SK-N-DZ (cell line): ENCODE results near the gene TMEM204. TPM values are rescaled to one million over a fixed set of nuclear protein-coding genes. Genes with fewer than 3 reads are reported as not detected.

ENCODE experiments used
- DNase-seq: peaks from one replicate; pipeline ENCODE4 v3.0.0-alpha.2; 2015; ENCODE audit warnings: low spot score
- polyA plus RNA-seq, 2 experiments: library from polyadenylated mRNA; depleted of rRNA; stranded (reverse); fragments of >200 nt; gene quantifications; 2 replicates each; pipeline ENCODE4 v1.2.3, GENCODE V29; 2014

TMEM204 gene
- polyA plus RNA-seq (2014; cell fraction: cytosol; rRNA removed), result not detected in 2 replicates
- polyA plus RNA-seq (2014; cell fraction: nucleus; rRNA removed), result not detected in 2 replicates

DNA sequence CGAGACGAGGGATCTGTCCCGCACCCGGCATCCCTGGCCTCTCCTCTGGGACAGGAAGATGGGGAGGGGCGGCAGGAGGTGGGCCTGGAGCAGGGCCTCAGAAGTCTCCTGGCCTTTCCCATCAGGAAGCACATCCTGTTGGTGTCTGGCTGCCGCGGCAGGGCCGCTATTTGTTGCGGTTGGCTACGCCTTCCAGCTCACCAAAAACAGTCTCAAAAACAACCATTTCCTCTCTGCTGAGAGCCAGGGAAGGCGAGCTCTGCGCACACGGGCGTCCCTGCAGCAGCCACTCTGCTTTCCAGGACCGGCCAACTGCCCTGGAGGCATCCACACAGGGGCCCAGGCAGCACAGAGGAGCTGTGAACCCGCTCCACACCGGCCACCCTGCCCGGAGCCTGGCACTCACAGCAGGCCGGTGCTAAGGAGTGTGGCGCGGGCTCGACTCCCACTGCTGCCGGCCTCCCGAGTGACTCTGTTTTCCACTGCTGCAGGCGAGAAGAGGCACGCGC, at the start of gene TMEM204:
Gene TMEM204 (plus strand): TSS at position 224 of the 509 bp plus-strand sequence. CDS start 610 bp downstream, outside the sequence.
- no peak for DNase-seq

DNA sequence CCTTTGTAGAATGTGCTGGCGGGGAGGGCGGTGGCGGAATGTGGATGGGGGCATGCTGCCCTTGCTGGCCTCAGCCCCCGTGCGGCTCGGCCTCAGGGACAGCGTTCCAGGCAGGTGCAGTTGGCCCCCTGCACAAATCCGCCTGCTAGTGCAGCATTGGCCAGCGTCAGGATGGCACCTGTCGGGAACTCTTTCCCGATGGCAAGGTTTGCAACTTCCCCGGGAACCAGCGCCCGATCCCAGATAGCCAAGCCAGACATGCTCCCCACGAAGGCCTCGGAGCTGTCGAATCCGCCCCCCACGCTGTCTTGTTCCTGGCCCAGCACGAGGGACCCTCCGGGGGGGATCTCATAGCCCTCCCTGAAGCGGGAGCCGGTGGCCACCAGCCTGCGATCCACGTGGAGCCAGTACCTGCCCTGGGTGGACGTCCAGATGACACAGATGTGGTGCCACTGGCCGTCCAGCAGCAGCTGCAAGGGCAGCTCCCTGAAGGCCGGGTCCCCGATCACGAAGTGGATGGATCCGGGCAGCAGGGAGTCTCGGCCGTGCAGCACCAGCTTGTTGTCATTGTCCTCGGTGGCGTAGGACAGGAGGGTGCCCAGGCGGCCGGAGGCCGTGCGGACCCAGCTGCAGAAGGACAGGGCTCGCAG, 47.5 kb upstream of the TMEM204 start:
- DNase-seq, result no peak

DNA sequence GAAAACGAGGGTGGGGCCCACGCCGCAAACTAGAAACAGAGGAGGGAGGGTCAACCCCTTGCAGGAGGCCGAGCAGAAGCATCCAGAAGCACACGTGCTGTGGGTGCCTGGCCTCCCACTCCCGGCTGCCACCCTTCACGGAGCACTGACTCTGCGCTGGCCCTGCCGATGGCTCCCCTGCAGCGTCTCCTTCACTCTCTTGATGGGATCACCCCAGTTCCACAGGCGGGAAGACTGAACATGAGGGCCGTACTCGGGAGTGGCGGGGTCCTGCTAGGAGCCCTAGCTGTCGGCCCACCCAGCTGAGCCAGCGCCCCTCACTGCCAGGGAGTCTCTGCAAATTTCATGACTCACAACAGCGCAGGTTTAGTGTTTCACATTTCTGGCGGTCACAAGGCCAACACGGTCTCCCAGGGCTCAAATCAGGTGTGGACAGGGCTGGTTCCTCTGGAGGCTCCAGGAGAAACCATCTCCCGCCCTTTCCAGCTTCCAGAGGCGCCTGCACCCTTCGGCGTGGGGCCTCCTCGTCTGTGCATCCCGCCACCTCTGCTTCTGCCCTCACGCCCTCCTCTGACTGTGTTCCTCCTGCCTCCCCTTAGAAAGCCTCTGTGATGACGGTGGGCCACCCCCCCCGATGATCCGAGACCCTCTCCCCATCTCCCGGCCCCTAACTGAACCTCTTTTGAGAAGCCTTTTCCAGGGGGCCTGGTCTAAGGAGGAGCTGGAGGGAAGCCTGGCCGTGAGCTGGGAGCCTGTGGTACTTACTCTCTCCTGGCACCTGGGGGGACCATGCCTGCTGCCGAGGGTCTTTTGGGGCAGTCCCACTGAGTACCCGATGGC, 46.7 kb upstream of the TMEM204 start:
- no peak for DNase-seq

DNA sequence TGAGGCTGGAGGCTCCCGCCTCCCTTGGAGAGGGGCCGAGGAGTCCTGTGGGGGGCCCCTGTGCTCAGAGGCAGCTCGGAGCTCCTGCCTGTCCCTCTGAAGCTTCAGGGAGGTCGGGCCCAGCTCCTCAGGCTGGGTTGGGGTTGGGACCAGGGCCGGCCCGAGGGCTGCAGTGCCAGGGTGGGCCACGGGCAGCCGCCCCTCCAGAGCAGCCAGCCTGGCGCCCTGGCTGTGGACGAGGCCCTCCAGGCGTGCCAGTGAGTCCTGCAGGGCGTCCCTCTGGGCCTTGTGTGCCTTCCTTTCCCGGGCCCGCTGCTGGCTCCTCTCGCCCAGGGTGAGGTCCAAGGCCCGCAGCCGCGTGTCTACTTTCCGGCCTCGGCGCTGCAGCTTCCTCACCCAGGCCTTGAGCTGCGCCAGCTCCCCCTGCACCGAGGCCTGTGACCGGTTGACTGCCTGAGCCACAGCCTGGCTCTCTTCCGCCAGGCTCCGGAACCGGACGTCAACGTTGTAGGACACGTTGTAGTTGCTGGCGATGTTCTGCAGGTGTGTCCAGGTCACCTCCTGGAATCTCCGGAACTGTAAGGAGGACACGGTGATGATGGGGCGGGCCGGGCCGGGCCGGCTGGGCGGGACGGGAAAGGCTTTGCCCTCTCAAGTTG, 45.9 kb upstream of the TMEM204 start:
- DNase-seq, result no peak

DNA sequence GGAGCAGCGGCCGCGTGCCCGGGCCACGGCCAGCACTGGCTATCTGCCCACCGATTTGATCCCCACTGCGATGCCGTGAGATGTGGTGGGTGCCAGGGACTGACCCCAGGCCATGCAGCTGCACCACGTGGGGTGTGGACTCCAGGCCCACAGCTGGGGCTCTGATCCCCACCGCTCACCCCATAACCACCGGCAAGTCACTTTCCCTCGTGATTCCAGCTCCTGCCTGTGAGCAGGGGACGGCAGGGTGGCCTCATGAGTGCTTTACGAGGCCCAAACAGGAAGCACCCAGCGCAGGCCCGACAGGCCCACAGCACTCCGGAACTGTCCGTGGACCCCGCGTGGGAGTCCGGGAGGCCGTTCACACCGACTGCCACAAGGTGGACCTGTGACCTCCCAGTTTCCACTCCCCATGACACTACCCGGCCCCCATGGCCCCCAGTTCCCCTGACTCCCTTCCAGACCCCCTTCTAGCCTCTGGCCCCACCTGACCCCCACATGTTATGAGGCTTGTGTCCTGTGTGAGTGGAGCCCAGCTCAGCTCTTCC, 45.3 kb upstream of the TMEM204 start:
- DNase-seq, result no peak

DNA sequence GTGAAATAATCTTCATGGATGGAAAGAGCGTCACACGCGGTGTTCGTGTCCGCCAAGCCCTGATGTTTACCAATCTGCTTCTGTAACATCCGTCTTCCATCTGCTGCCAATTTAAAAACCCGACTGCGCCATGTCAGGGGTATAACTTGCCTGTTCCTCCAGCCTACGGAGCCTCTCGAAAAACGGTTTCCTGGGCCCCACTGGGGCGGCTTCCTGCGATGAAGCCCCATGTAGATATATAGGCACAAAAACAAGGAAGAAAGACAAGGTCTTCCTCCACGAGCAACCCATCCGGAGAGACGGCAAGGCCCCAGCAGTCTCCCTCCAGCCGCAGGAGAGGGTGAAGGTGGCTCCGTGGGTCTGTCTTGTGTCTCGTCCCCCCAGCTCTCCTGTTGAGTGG, 44.8 kb upstream of the TMEM204 start, which contains the start of gene PTX4:
Gene PTX4 (minus strand): TSS at position 326 of the 400 bp plus-strand sequence. CDS start 35 bp downstream, at position 291.
- DNase-seq, result no peak

DNA sequence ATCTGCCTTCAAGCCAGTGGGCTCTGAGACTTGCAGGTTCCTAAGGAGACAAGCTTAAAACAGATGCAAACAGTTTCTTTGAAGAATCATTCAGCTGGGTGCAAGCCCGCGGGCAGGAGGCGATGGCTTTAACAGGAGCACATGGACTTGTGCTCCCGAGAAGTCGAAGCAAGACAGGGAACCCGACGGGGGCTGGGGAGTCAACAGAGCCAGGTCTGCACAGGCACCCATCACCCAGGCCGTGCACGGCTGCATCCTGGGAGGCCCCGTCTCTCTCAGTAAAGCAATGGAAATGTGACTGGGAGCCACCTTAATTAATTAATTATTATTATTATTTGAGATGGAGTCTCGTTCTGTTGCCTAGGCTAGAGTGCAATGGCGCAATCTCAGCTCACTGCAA, 44.4 kb upstream of the TMEM204 start:
- DNase-seq, result no peak

DNA sequence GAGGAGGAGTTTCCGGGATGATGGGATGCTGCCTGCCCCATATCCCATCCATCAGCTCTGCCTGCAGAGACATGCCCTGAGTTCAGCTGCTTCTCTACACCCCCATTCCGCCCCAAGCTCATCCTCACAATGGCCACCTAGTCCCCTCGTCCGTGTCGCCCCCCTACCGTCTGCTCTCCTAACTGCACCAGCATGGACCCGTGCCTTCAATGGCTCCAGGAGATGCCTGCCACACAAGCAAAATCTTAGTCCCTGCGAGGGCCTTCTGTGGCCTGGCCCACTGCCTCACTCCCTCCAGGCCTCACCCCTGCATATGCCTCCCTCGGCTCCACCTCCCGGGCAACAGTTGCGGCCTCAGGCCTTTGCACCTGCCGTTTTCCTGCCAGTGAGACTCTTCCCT, 42.1 kb upstream of the TMEM204 start:
- peak; percentile 37 for DNase-seq

DNA sequence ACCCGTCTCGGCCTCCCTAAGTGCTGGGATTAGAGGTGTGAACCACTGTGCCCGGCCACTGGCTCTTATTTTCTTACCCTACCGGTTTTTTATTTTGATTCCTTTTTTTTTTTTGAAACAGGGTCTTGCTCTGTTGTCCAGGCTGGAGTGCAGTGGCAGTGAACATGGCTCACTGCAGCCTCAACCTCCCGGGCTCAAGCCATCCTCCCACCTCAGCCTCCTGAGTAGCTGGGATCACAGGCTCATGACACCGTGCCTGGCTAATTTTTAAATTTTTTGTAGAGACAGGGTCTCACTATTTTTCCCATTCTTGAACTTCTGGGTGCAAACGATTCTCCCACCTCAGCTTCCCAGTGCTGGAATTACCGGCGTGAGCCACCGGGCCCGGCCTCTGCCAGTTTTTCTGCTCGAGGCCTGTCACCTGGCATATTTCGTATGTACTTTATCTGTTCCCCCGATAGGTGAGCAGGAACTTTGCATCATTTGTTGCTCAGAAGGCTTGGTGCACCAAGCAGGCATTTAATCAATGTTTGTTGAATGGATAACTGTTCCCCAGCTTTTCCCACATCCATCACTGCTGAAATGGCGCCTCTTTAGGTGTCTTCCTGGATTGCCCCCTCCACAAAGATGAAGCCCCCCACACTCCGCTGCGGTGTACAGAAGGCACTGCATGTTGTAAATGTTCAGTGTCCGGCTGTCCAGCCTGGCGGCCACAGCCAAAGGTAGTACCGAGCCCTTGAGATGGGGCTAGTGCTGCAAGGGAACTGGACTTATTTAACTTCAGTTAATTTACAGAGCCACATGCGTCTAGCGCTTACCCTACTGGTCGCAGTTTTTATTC, 41.2 kb upstream of the TMEM204 start:
- no peak for DNase-seq

DNA sequence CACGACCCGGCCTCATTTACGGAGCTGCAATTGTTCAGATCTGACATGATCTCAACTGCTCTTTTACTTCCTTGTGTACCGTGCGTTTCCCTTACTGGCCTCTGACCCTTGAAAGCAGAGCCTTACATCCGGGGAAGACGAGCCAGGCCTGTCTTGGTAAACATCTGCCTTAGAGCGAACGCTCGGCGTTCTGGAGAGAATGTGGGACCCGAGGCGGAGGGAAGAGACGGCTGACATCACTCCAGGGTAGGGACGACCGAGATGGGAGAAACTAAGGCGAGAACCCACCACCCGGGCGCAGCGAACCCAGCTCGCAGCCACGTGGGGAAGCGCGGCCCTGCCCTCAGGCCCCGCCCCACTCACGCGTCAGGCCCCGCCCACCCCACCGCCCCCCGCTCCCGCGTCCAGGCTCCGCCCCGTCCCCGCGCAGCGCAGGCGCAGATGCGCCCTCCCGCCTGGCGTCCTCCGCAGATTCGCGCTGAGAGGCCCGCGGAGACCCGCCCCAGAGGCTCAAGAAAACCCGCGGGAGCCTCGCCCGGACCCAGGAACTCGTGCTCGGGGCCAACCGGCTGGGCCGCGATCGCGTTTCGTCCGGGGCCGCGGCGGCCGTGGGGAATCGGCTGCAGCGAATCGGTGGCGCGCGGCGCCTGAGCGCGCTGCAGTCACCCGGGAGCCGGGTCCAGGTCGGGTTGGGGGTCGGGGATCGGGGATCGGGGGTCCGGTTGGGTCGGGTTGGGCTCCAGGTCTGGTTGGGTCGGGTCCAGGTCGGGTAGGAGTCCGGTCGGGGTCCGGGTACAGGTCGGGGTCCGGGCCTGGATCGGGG, 40.3 kb upstream of the TMEM204 start, which contains the start of gene TELO2:
Gene TELO2 (plus strand): TSS at position 438 of the 823 bp plus-strand sequence. CDS start 922 bp downstream, outside the sequence.
- peak; percentile 76 for DNase-seq

DNA sequence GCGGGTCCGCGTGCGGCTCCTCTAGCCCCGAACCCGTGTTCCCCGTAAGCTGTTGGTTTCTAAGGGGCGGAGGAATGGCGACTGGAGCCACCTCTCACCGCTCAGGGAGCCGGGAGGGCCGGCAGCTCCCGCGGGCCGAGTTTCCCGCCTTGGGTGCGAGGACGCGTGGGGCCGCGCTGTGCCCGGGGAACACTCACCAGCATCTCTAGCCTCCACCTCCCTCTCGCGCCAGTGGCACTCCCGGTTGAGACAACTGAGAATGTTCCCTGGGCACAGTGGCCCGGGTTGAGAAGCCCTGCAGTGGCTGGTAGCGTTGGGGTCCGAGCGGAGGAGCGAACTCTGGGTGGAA, 39.7 kb upstream of the TMEM204 start:
- DNase-seq, result no peak

DNA sequence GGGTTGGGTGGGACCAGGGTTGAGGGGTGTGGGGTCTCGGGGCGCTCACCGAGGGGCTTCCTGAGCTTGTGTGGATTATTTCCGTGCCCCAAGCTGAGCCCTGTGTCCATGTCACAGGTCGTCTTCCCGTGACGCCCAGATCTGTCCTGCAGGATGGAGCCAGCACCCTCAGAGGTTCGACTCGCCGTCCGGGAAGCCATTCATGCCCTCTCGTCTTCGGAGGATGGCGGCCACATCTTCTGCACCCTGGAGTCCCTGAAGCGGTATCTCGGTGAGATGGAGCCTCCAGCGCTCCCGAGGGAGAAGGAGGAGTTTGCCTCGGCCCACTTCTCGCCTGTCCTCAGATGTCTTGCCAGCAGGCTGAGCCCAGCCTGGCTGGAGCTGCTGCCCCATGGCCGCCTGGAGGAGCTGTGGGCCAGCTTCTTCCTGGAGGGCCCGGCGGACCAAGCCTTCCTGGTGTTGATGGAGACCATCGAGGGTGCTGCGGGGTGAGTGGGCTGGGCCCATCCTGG, 39.3 kb upstream of the TMEM204 start:
- peak; percentile 58 for DNase-seq

DNA sequence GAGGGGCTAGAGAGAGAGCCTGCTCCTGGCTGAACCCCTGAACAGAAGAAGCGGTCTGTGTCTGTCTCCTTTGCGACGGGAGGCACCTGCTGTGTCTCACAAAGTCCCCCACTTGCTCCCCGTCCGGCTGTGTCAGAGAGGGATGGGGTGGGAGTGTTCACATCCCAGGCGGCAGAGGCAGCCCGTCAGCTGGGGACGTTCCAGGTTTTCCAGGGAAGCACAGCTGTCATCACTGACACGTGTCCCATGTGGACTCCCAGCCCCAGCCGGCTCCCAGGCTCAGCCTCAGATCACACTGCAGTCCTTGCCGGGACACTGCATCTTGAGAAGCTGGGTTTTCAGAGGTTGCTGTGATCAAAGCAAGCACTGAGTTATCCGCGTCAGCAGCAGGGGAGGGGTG, 38.8 kb upstream of the TMEM204 start:
- DNase-seq, result no peak

DNA sequence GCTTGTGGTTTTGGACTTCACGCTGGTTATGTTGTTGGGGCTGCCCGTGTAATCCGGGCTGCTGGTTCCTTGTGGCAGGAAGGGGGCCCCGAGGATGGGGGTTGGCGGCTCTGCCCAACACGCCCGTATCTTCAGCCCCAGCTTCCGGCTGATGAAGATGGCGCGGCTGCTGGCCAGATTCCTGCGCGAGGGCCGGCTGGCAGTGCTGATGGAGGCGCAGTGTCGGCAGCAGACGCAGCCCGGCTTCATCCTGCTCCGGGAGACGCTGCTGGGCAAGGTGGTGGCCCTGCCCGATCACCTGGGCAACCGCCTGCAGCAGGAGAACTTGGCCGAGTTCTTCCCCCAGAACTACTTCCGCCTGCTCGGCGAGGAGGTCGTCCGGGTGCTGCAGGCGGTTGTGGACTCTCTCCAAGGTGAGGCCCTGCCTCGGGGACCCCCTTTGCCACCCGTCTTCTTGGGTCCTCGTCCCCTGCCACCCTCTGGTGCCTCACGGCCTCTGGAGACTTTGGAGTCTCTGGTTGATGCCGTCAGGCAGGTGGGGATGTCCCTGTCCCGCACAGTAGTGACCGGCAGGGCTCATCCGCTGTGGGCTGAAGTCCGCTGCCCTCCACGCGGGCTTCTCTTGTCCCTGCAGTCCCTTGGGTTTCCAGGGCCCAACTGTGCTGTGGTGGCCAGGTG, 38.1 kb upstream of the TMEM204 start:
- DNase-seq, result no peak

DNA sequence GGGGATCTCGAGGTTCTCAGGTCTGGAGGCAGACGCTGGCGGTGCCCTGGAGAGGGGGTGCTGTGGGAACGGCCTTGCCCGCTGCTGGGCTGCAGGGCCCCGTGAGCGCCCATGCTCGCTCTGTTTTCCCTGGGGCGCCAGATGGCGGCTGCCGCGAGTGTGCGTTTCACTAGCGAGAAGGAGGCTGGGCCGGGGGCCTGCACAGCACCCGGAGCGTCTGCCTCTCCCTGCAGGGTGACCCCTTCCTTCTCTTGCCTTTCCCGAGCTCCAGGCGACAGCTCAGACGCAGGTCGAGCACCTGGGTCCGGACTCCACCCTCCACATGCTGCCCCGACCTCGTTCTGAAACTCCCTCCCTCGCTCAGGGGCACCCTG, 37.6 kb upstream of the TMEM204 start:
- DNase-seq, result no peak

DNA sequence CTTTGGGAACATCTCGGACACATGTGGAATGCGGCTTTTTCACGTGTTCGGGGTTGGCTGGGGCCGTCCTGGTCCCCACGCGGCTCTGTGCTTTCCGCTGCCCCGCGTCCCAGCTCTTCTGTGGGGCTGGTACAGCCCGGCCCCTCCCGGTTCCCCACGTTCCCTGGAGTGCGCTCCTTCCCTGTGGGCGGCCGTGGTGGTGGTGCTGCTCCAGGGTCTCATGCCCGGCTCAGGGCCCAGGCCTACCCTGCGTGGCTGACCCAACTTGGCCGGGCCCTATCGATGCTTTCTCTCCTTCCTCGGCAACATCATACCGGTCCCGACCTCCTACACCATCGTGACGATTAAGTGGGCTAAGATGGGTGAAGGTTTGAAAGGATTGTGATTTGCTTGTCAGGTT, 37.0 kb upstream of the TMEM204 start:
- DNase-seq, result no peak

DNA sequence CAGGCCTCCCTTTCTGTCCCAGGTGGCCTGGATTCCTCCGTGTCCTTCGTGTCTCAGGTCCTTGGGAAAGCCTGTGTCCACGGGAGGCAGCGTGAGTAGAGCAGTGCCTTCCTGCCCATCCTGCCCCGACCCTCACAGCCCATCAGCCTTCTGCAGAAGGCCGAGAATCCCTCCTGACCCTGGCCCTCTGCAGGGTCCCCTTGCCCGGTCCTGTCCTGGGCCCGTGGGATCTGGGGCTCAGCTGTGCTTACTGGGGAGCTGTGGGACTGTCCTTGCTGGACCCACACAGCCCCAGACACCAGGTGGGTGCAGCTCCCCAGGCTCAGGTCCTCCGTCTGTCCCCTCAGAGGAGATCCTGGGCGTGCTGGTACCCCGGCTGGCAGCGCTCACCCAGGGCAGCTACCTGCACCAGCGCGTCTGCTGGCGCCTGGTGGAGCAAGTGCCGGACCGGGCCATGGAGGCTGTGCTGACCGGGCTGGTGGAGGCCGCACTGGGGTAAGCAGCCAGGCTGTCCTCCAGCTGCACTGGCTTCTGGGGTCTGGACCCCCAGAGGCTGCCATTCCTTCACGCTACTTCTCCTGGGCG, 36.4 kb upstream of the TMEM204 start:
- no peak for DNase-seq

DNA sequence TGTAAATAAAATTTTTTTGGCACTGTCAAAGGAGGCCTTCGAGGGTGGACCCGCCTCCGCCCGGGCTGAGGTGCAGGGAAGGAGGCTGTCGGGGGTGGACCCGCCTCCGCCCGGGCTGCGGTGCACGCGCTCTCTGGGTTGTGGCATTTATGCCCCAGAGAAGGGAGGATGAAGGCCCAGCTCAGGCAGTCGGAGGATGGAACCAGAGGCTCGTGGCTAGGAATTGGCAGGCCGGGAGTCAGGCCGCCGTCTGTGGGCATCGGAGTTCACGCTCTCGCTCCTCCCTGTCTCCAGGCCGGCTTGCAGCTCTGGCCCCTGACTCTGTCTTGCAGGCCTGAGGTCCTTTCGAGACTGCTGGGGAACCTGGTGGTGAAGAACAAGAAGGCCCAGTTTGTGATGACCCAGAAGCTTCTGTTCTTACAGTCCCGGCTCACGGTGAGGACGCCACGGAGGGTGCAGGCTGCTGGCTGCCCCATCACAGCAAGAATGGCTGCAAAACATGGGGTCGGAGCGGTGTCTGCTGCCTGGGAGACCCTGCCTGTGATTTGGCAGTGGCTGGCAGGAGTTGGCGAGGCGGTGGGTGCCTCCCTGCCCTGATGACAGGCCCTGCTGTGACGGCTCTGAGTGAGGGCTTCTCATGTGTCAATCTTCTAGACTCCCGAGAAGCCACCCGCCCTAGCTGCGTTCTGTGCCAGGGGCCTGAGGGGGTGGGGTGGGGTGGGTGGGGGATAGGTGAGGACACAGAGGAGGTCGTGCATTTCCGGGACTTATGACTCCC, 34.4 kb upstream of the TMEM204 start:
- no peak for DNase-seq
